ENCODE data around the gene KCTD10.
"Not testable (repeated sequence)": the region's sequence is repeated elsewhere in the genome, so short reads cannot be mapped to it uniquely, and the experiment has no call there.

KCTD10 gene

DNA sequence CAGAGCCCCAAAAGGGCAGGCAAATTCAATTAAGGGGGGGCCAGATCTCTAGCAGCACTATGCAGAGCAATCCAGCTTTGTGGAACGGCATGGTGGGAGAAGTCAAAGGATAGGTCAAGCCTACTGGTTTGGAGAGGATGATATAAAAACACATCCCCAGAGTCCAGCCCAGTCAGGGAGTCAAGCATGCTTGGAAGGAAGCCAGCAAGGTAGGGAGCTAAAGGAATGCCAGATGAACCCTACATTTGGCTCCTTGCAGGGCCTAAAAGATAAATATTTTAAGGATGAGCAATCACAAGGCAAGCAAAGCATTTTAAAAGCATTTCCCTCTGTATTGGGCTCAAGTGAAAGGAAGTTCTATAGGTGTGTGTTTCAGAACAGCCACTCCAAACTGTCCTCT, 21.4 kb downstream of the KCTD10 start:
- FAIRE-seq (no peak), DNase-seq (ENCODE audit: extremely low spot score, insufficient read length, low read depth) (no peak)

DNA sequence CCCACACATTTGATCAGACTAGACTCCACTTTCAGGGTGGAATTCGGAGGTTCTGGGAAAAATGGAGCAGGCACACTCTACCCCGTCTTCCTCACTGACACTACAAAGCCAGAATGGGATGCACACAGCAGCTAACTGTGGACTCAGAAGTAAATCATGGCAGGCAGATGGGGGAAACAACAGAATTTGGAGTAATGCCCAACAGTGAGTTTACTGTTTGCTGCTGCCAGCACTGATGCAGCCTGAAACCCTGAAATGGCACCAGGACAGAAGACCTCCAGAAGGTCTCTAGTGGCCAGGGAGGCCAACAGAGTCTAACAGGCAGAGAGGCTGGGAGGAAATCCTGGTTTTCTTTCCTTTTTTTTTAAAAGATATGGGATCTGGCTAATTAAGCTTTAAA, 24.6 kb downstream of the KCTD10 start:
- FAIRE-seq, result no peak
- no peak for DNase-seq (ENCODE audit: extremely low spot score, insufficient read length, low read depth)

DNA sequence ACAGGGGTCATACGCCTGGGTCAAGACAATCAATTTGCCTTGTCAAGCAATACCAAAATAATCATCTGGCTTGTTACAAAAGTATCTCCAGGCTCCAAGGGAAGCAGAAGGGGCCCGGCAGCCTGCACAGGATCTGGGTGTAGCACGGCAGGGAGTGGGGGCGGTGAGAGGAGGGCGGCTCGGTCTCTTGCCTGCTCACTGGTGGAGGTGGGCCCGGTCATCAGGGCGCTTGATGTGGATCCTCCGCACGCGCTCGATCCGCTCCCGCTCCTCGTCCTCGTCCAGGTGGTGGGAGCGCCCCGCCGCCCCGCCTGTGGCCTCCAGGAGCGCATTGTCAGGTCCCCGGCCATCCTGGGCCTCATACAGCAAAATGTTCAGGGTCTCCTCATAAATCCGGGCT, 25.7 kb downstream of the KCTD10 start:
- FAIRE-seq, result no peak
- DNase-seq (ENCODE audit: extremely low spot score, insufficient read length, low read depth), result no peak

DNA sequence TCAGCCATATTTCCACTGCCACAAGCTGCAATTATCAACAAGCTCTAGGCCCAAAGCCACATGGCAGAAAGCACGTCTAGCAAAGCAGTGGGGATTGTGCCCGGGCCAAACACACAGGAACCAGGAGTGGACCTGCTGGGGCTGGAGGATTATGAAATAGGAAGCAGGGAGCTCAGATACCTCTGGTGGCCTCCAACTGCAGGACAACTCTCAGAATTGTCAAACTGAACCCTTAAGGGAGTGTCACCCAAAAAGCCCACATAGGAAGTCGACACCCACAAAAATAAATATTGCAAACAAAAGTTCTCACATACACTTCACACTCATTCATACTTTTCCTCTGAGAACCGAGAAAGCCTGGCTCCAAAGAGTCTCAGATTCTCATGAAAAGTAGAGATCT, 26.1 kb downstream of the KCTD10 start:
- DNase-seq (ENCODE audit: extremely low spot score, insufficient read length, low read depth), result no peak
- no peak for FAIRE-seq

DNA sequence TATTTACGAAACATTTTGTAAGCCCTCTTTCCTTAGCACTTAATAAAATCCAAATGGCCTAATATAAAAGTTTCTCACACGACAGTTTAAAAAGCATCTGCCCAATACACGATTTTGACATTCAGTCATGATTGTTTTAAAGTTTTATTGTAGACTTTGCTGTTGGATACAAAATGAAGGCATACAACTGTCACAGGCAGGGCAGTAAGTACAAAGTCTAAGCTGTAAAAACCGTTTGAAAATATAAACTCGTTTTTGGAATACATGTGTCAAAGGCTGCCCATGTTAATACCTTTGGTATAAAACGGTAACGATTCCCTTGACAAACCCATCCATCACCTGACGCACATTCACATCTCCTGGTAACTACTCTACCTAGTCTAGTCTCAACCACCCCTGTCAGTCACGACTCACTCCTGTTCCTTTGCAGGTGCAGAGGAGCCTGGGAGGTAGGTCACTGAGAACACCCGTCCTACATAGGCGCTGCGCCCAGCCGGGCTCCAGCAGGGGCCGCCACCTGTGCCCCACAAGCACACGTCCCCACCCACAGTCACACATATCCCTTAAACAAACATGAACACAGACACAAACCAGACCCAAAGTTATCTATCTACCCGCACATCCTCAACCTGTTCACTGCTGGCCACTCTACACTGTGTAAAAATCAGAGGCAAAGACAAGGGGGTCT, 27.1 kb downstream of the KCTD10 start:
- no peak for FAIRE-seq
- no peak for DNase-seq (ENCODE audit: extremely low spot score, insufficient read length, low read depth)

DNA sequence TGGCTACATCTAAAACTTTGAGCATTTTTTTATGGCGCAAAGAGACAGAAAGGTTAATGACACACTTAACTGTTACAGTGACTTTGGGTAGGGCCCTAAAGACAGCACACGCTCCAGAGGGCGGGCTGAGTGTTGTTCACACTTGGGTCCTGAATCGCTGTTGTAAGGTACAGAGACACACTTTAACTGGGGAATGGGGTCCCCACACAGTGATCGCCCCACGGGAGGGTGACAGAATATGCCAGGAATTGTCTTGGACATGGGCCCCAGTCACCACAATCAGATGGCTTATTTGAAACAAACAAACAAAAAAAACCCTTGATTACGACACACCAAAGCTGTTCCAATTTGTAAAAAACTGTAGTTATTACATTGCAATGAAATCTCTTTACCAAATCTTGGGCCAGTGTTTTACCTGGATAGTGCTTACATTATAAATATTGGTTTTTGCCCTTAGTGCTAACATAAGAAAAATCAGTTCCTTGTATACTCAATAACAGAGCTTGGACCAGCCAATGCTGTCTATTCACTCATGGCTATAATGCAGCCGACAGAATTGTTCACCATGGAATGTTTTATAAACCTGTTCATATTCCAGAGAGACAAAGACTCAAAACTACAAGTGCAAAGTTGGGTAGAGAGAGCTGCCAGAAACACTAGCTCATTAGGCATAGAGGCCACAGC, 28.3 kb downstream of the KCTD10 start:
- no peak for FAIRE-seq

DNA sequence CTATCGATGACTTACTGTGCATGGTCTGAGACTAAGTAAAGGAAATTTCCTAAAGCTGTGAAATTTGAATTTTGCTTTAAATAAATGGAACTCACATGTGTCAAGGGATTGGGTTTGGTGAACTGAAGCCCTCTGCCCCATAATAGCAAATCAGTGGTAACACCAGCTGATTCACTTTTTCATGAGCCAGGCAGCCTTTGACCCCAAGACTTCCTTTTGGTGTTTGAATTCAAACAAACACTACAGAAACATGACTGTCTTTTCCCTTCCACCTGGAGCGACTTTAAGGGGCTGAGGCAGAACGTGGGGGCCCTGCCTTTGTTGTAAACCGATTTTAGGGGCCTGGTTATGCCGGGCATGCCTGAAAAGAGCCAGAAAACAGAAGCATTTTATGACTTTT, 28.8 kb downstream of the KCTD10 start:
- FAIRE-seq (no peak), DNase-seq (ENCODE audit: extremely low spot score, insufficient read length, low read depth) (no peak)

More for the DNA sequence above, 28.3 kb downstream of the KCTD10 start:
- no peak for DNase-seq (ENCODE audit: extremely low spot score, insufficient read length, low read depth)

DNA sequence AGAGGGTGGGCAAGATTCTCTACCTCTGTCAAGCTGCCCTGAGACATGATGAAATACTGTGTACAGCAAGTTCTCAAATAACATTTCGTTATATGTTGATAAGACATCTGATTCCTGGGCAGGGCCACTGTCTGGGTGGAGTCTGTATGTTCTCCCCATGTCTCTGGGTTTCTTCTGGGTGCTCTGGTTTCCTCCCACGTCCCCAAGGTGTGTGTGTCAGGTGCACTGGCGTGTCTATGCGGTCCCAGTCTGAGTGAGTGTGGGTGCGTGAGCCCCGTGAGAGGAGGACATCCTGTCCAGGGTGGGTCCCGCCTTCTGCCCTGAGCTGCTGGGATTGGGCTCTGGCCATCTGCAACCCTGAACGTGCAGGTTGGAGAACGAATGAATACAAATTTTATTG, 29.6 kb downstream of the KCTD10 start:
- FAIRE-seq, result no peak

DNA sequence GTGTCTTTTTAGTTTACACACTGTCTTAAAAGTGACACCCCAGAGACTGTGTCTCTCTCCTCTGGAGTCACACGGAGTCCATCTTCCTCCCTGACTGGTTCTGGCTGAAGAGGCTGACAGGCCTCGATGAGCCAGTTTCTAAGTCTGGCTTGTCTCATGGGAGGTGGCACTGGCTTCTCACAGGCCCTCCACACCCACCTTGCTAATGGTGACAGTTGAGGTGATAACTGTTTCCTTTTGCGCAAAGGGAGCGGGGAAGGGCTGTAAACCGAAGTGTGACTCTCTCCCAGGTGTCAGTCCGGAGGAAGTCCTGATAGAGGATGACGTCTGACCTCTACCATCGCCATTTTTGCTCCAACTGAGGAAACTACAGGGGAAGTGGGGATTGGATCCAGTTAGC, 30.2 kb downstream of the KCTD10 start:
- FAIRE-seq, result no peak

More for the DNA sequence above, 29.6 kb downstream of the KCTD10 start:
- DNase-seq (ENCODE audit: extremely low spot score, insufficient read length, low read depth), result no peak

DNA sequence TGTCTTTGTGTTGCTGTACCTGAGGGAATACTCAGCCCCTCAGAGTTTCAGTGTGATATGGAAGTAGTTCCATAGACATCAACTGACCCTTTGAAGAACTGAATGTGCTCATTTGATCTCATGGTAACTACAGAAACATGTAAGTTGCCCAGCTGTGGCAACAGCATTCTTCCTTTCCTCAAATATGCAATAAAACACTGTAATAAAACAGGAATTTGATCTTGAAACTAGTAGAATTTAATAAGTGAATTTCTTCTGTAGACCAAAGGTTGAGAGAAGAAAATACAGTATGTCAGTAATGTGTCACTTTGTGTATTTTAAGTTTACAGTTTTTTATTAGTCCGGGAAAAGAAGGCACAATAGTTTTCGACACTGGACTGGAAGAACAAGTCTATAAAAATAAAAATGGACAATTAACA, 31.9 kb downstream of the KCTD10 start:
- no peak for DNase-seq (ENCODE audit: extremely low spot score, insufficient read length, low read depth)
- FAIRE-seq, result no peak

More for the DNA sequence above, 30.2 kb downstream of the KCTD10 start:
- DNase-seq (ENCODE audit: extremely low spot score, insufficient read length, low read depth), result no peak

DNA sequence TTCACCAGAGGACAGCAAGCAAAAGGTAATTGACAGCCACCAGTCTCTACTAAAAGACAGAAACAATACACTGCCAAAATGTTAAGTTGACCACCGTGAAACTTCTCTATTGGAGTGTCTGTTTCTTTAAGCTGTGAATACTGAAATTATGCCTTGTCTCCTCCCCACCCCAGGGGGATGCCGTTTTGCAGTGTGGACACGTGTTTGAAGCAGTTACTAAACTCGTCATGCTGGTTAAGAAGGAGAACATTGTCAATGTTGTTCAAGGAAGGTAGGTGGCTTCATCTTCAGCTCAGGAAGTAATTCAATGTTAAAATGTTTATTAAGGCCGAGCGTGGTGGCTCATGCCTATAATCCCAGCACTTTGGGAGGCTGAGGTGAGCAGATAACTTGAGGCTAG, 32.8 kb downstream of the KCTD10 start:
- DNase-seq (ENCODE audit: extremely low spot score, insufficient read length, low read depth) (no peak), FAIRE-seq (no peak)

DNA sequence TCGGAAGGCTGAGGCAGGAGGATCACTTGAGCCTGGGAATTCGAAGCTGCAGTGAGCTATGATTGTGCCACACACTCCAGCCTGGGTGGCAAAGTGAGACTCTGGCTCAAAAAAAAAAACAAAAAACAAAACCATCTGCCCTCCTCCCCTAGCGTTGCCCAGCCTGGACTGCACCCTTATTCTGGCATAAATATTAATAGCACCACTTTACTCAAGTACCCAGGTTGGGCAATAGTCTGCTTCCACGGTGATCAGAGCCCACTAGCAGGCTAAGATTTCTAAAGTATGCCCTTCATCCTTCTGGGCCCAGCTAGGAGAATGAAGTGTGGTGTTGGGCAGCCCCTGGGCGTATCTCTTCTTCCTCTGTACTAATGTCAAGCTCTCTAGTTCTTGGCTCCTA, 33.3 kb downstream of the KCTD10 start:
- no peak for FAIRE-seq
- DNase-seq (ENCODE audit: extremely low spot score, insufficient read length, low read depth), result no peak

DNA sequence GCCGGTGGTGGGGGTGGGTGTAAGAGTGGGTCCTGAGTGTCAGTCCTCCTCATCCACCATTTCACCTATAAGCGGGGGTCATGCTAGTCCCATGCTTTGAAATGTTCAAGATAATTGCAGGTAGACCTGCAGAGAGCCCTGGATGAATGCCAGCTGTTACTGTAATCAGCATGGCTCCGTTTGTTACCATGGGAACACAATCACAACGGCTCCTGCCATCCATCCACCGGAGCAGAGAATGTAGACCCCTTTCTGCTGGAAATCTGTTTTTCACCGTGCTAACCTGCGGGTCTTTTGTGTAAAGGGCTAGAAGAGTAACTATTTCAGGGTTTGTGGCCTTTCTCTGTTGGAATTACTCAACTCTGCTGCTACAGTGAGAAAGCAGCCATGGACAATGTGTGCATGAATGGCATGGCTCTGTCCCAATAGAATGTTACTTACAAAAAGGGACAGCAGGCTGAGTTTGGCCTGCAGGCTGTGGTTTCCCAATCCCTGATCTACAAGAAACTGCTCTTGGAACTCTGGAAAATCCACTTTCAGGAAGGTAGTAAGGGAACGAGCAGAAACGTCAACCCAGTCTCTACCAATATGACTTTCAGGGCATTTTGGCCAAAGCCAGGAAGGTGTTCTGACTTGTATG, 36.1 kb downstream of the KCTD10 start:
- no peak for FAIRE-seq
- DNase-seq (ENCODE audit: extremely low spot score, insufficient read length, low read depth), result no peak

DNA sequence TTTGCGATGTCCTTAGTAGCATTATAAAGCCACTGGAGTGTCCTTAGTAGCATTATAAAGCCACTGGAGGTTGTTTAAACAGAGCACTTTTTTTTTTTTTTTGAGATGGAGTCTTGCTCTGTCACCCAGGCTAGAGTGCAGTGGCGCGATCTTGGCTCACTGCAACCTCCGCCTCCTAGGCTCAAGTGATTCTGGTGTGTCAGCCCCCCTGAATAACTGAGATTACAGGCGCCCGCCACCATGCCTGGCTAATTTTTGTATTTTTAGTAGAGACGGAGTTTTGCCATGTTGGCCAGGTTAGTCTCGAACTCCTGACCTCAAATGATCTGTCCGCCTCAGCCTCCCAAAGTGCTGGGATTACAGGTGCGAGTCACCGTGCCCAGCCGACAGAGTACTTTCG, 37.1 kb downstream of the KCTD10 start:
- DNase-seq (ENCODE audit: extremely low spot score, insufficient read length, low read depth); FAIRE-seq: not testable (repeated sequence)

DNA sequence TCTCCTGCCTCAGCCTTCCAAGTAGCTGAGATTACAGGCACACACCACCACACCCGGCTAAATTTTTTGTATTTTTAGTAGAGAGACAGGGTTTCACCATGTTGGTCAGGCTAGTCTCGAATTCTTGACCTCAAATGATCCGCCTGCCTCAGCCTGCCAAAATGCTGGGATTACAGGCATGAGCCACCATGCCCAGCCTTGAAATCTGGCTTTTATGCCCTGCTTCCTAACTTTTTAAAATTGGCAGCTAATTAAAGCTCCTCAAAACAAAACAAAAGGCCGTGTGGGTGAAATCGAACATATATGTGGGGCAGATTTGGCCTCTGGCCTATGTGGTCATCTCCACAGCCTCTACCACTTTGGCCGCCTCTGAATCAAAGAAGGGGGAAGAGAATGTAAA, 37.9 kb downstream of the KCTD10 start:
- DNase-seq (ENCODE audit: extremely low spot score, insufficient read length, low read depth), result no peak
- FAIRE-seq, result no peak

DNA sequence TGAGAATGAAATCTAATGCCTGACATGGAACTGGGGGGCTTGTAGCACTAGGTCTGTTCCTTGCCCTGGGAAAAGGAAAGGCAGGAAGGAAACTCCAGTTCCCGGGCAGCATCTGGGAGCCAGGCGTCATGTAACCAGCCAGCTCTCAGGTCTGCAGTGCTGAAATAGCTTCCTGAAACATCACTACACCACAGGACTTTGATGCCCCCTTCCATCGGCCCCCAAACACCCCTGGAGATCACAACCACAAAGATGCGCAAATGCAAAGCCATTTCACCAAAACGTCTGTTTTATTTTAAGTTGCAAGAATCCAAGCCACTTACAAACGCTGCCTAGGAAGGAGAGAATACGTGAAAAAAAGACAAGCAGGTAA, 40.9 kb downstream of the KCTD10 start:
- FAIRE-seq (no peak), DNase-seq (ENCODE audit: extremely low spot score, insufficient read length, low read depth) (no peak)

DNA sequence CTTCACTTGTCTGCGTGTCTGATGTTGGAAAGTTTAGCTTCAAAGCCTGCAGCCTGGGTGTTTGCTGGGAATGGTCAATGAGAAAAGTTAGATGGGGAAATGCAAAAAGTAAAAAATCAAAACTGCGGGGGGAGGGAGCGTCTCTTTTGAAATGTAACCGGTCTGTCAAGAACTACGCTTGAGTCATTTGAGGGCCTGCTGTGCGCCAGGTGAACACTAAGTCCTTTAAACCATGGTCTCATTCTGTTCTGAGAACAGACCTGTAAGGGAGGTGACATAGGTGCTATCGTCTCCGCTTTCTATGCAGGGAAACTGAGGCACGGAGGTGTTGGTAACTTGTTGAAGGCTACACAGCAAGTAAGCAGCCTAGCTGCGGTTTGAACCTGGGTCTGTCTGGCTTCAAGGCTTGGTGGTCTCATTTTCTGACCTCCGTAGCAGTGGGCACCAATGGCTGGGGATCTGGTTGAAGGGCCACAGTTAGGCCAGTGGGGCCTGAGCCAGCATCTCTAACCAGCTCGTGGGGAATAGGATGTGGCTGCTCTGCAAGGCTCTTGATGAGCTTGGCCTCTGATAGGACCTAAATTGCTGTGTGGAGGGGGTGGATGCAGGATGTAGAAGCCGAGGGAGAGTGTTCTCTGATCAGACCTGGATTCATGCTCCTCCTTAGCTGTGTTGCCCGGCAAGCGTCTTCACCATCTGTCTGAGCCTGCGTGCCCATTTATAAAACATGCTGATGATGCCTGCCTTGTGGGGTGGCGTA, 41.5 kb downstream of the KCTD10 start:
- DNase-seq (ENCODE audit: extremely low spot score, insufficient read length, low read depth) (no peak), FAIRE-seq (no peak)

DNA sequence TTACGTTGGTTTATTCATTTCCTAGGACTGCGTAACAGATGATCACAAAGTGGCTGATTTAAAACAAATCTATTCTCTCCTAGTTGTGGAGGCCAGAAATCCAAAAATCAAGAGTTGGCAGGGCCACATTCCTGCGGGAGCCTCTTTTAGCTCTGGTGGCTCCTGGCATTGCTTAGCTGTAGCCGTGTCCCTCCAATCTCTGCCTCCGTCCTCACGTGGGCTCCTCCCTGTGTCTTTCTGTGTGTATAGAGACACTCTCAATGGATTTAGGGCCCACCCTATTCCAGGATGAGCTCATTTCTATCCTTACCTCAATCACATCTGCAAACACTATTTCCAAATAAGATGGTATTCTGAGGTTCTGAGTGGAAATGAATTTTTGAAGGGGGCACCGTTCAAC, 42.5 kb downstream of the KCTD10 start:
- no peak for FAIRE-seq

DNA sequence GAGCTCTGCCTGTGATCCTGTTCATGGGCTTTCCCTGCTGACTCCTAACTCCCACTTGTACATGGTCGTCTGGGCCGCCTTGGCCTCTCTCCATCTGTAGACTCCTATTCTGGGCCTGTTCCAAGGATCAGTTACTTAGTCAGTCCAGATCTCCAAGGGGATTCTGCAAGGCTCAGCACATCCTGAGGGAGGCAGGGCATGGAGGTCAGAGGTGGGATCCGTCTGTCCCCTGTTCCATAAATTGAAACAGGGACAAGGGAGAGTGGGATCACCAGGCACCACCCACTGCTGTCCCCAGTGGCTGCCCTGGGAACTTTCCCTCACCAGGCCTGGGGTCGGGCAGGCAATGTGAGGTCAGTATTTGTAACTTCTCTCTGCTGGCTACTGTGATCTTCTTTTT, 43.5 kb downstream of the KCTD10 start:
- DNase-seq (ENCODE audit: extremely low spot score, insufficient read length, low read depth), result no peak
- FAIRE-seq, result no peak

More for the DNA sequence above, 42.5 kb downstream of the KCTD10 start:
- no peak for DNase-seq (ENCODE audit: extremely low spot score, insufficient read length, low read depth)

DNA sequence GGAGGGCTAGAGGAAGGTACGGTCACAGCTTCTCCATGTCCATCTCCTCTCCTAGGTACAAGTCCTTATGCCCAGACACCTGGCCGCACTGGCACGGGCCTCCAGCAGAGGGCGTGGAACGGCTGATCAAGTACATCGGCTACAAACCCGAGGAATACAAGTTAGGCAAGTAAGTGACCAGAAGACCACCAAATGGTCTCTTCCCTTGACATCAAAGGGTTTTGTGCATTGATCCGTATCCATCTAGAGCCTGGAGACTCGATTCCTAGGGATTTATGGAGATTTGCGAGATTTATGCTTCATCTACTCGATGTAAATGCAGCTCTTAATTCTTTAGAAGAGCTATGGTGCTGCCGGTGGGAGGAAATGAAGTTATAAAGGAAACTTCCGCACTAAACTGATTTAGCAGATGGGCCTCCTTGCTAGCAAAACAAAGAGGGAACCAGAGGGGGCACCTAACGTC, 44.2 kb downstream of the KCTD10 start:
- peak; percentile 44 for DNase-seq (ENCODE audit: extremely low spot score, insufficient read length, low read depth)
- FAIRE-seq, result peak; percentile 88

DNA sequence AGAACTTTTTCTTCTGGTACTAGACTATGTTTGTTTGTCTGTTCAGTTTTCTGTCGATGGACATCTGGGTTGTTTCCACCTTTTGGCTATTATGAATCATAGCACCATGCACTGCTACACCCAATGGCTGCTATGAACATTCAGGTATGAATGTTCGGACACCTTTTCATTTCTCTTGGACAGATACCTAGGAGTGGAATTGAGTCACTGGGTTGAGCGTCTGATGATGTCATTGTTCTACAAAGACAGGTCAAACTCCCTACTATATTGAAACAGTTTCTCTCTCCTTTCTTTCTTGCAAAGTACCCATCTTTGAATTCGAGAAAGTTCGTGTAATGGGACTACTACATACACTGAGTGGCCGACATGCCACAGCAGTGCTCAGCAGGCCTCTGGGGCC, 44.7 kb downstream of the KCTD10 start:
- FAIRE-seq (no peak), DNase-seq (ENCODE audit: extremely low spot score, insufficient read length, low read depth) (no peak)

Measured in GM18507 (cell line).